OCI-LY7 (cell line): ENCODE data around the gene STAT6.

Experiments
- CTCF ChIP-seq: fragments of 200-600 bp; sonication (generic); conservative IDR thresholded peaks from 2 replicates; pipeline ENCODE4 v1.5.1; 2014; ENCODE audit warnings: mild to moderate bottlenecking, antibody characterized with exemption, low read length, moderate library complexity, mixed read lengths
- EZH2phosphoT487 ChIP-seq: fragments of 200-600 bp; sonication (generic); IDR thresholded peaks from 2 replicates; pipeline ENCODE4 v1.6.1; 2018; ENCODE audit warnings: low read depth, borderline replicate concordance, mild to moderate bottlenecking, mixed run types, antibody characterized with exemption, low read length, moderate library complexity, mixed read lengths

- no peak for TF ChIP-seq CTCF
- TF ChIP-seq EZH2phosphoT487, result no peak
These were observed 24.6 kb upstream of the STAT6 start for GRCh38 chr12:57135527-57136326.
